Activated B cell treated with CpG ODN at 0.5 μM for 24 hours (primary cell): ENCODE measurements around the gene TRPV4. TPM values are rescaled to one million over a fixed set of nuclear protein-coding genes. Genes with fewer than 3 reads are reported as not detected.
A peak's percentile ranks its signal among the peaks of the same experiment; 100 is the strongest.

Experiments
- ATAC-seq: fragments of 200-7000 bp; cut with Tn5 transposase; one replicate; pipeline ENCODE4 v1.10.0; 2021; ENCODE audit warnings: low read depth, mild to moderate bottlenecking, moderate library complexity
- CTCF ChIA-PET: fragments of 350-600 bp; sonication (Branson Sonifier 250); formaldehyde crosslinking; loops from one replicate; lab custom pipeline; 2021; ENCODE audit warnings: antibody characterized with exemption; lab: Charles Lee
- POLR2A ChIA-PET: fragments of 350-600 bp; sonication (Branson Sonifier 250); formaldehyde crosslinking; loops from one replicate; lab custom pipeline; 2021; ENCODE audit warnings: antibody characterized with exemption; lab: Charles Lee
- DNase-seq: peaks from one replicate; pipeline ENCODE4 v3.0.0; 2022
- H3K27ac Mint-ChIP-seq: one replicate; pipeline ENCODE4 v1.8.0; 2020; ENCODE audit warnings: mixed read lengths
- H3K27me3 Mint-ChIP-seq: one replicate; pipeline ENCODE4 v1.8.0; 2021; ENCODE audit warnings: mixed read lengths
- H3K36me3 Mint-ChIP-seq: one replicate; pipeline ENCODE4 v1.8.0; 2021; ENCODE audit warnings: low read depth, mixed read lengths
- H3K4me1 Mint-ChIP-seq: one replicate; pipeline ENCODE4 v1.8.0; 2021; ENCODE audit warnings: mixed read lengths
- H3K4me3 Mint-ChIP-seq: one replicate; pipeline ENCODE4 v1.8.0; 2020; ENCODE audit warnings: mild to moderate bottlenecking, mixed read lengths
- H3K9me3 Mint-ChIP-seq: one replicate; pipeline ENCODE4 v1.8.0; 2020; ENCODE audit warnings: mixed read lengths
- intact Hi-C: fragments of 100-400 bp; cut with micrococcal nuclease; formaldehyde crosslinking; loops from one replicate; pipeline ENCODE4 v1.15.1; 2024
- total RNA-seq: library from RNA; stranded (reverse); gene quantifications from 2 replicates; pipeline ENCODE4 v1.2.3, GENCODE V29; 2022
- TF ChIP-seq, protein P1 (sequence below): fragments of 200-600 bp; IDR thresholded peaks from one replicate; pipeline ENCODE4 v1.8.0; 2022; ENCODE audit warnings: antibody characterized with exemption, mild to moderate bottlenecking

Gene TRPV4
- total RNA-seq, 1 donor from 2014 or later: not detected

DNA sequence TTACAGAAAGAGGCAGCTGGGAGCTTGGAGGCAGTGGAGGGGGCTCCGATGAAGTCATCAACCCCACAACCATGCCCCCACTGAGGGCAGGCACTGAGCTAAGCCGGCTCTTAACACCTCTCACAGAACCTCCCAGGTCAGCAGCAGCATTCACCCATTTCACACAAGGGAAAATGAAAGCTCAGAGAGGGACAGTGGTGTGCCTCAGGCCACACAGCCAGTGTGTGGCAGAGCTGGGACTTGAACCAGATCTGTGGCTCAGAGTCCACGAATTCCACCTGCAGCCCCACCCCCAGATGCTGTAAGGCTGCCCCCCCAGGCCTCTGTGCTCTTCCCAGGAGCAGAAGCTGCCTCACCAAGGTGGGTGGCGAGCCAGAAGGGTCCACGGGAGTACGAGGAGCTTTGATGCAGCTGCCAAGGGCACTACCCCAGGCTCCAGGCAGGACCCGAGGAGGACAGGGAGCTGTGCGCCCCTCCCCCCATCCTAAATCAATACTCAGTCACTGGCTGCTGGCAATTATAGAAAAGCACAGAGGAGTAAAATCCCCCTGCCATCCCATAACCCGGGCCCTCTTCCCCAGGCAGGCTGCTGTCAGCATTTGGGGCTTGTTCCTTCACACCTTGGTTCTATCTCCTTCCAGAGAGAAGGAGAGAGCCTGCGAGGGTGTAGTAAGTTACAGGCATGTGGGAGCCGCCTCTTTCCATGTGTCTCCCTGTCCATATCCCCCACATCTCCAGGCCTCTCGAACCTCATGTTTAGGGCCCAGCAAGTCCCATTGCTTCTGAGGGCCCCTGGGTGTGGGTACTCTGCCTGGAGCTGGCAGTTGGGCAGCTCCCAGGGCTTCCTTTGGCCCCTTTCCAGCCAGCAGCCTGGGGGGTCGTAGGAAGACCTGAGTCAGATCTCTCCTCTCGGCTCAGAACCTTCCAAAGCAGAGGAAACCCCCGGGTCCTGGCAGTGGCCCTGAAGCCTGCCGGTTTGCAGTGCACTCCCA, 72.0 kb downstream of the TRPV4 start:
- DNase-seq (peak; percentile 5), ATAC-seq (no peak)
- Mint-ChIP-seq H3K27ac (no peak overlapping the region), H3K4me1 (no peaks in the 10 kb centered on the region), H3K9me3 (peaks cover 17% of the 10 kb centered on the region), H3K36me3 (peaks cover 1% of the 10 kb centered on the region), H3K27me3 (no peaks in the 10 kb centered on the region), H3K4me3 (no peak overlapping the region)
- intact Hi-C loops: no loop called here
- ChIA-PET CTCF (no interaction called here), POLR2A (no interaction called here)
- TF ChIP-seq, protein P1, sequence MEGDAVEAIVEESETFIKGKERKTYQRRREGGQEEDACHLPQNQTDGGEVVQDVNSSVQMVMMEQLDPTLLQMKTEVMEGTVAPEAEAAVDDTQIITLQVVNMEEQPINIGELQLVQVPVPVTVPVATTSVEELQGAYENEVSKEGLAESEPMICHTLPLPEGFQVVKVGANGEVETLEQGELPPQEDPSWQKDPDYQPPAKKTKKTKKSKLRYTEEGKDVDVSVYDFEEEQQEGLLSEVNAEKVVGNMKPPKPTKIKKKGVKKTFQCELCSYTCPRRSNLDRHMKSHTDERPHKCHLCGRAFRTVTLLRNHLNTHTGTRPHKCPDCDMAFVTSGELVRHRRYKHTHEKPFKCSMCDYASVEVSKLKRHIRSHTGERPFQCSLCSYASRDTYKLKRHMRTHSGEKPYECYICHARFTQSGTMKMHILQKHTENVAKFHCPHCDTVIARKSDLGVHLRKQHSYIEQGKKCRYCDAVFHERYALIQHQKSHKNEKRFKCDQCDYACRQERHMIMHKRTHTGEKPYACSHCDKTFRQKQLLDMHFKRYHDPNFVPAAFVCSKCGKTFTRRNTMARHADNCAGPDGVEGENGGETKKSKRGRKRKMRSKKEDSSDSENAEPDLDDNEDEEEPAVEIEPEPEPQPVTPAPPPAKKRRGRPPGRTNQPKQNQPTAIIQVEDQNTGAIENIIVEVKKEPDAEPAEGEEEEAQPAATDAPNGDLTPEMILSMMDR: no peak

DNA sequence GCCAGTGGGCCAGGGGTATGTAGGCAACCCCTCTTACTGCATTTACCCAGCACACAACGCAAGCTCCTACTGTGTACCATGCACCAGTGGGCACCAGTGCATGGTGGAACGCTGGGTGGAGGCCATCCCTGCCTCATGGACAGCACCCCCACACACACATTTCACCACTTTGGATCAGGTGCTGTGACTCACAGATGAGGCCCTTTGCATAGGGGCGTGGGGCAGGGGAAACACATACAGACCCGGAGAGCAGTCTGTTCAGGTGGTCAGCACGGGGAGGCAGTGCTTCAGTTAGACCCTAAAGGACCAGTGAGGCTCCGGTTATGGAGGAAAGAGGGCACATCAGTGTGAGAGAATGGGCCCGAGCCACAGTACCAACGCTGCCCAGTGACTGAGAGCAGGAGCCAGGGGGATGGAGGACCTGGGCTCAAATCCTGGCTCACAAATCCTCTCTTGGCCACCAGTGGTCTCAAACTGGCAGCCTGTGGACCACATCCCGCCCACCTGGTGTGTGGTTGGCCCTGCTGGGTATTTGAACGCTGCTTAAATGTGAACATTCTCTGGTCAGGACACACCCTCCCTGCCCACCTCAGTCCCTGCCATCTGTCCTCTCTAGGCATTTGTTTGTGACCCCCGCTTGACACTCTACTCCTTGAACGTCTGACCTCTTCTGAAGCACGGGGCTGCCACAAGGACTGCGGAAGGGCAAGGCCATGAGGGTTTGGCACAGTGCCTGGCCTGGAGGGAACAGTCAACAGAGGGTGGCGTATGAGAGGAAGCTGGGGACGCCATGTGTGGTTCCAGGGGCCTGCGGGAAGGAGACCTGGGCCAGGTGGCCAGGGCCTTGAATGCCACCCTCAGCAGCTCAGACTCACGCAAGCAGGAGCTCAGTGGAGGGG, 72.9 kb downstream of the TRPV4 start:
- POLR2A ChIA-PET: no interaction called here

DNA sequence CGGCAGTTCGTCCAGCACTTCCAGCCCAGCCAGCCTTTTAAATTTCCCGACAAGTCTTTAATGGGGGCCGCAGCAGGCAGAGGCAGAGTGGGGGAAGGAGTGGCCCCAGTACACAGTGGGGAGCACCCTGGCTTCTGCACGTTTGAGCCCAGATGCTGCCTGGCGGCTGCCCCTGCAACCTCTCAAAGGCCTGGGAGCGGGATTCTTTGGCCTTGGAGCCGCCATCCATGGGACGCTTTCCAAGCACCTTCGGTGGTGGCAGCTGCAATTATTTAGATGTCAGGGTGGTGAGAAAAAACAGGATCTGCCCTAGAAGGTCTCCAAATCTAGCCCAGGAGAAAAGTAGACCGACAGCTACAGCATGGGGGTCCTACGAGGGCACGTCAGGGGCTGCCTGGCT, 73.6 kb downstream of the TRPV4 start:
- H3K9me3 Mint-ChIP-seq: peaks cover 23% of the 10 kb centered on the region
- no peak overlapping the region for H3K4me3 Mint-ChIP-seq
- H3K27ac Mint-ChIP-seq: no peak overlapping the region
- intact Hi-C loops: no loop called here
- POLR2A ChIA-PET: no interaction called here
- TF ChIP-seq, protein P1: no peak
- no peak for ATAC-seq
- H3K4me1 Mint-ChIP-seq: no peaks in the 10 kb centered on the region
- peaks cover 1% of the 10 kb centered on the region for H3K36me3 Mint-ChIP-seq
- H3K27me3 Mint-ChIP-seq: no peaks in the 10 kb centered on the region
- DNase-seq: peak; percentile 1
- CTCF ChIA-PET: no interaction called here

More for the DNA sequence above, 72.9 kb downstream of the TRPV4 start:
- Mint-ChIP-seq H3K4me3 (no peak overlapping the region), H3K27me3 (no peaks in the 10 kb centered on the region), H3K9me3 (peaks cover 23% of the 10 kb centered on the region), H3K4me1 (no peaks in the 10 kb centered on the region), H3K36me3 (peaks cover 1% of the 10 kb centered on the region), H3K27ac (no peak overlapping the region)
- intact Hi-C loops: no loop called here
- peak; percentile 10 for DNase-seq
- TF ChIP-seq, protein P1: no peak
- CTCF ChIA-PET: no interaction called here
- no peak for ATAC-seq

DNA sequence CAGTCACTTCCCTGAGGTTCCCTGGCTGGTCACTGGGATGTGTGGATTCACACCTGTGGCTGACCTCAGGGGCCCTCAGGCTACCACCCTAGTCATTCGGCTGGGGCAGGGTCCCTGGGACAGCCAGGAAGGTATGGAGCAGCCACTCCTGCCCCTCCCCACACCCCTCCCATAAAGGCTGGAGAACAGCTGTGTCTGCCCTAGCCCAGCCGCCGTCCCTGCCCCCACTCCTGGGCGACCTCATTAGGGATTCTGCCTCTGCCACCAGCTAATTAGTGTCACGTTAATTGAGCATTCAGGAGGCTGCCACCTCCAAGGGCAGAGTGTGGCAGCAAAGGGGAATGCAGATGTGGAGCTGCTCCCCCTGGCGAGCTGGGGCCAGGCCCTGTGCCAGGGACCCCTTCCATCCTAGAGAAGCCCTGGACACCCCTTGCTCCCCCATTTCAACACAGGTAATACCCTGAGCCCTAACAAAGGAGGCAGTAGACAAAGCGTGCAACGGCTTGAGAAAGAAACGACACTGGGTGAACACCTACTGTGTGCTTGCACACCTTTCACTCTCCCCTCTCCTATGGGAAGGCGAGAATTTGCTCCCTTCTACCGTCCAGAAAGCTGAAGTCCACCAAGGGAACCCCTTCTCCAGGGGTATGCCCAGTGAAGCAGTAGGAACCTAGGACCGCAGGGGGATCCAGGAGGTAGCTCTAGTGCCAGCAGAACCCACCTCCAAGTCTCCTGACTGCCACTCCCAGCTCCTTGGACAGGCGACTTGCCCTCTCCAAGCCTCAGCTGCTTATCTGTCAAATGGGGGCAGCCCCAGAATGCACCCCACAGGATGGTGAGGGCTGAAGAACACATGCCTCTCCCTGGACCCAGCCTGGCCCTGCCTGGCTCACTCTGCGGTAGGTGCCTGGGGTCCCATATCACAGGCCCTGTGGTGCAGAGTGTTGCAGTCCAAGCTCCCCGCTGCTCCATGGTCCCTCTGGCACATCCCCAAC, 74.5 kb downstream of the TRPV4 start:
- Mint-ChIP-seq H3K27me3 (peaks cover 1% of the 10 kb centered on the region), H3K9me3 (peaks cover 23% of the 10 kb centered on the region), H3K27ac (no peak overlapping the region), H3K4me3 (no peak overlapping the region), H3K4me1 (no peaks in the 10 kb centered on the region), H3K36me3 (peaks cover 1% of the 10 kb centered on the region)
- POLR2A ChIA-PET: no interaction called here
- DNase-seq: peak; percentile 5
- no peak for ATAC-seq
- TF ChIP-seq, protein P1: no peak
- CTCF ChIA-PET: interaction anchor here (0.8 kb wide), 1 partner anchor 16 kb away, joined by 3 read pairs; no protein-coding TSS in a partner anchor
- intact Hi-C loops: no loop called here
